Esophagus muscularis mucosa (tissue), 4 donors: Measurements from ENCODE around the gene NXPE1.

Source experiments
- CTCF ChIP-seq, 3 experiments: fragments of 200-600 bp in 2 of 3; fragments of 450-650 bp in 1 of 3; sonication (generic) in 2 of 3; IDR thresholded peaks; one replicate each; pipeline ENCODE4 v1.5.1; 2017 to 2019; ENCODE audit warnings: antibody characterized with exemption in 3 of 3, mild to moderate bottlenecking in 2 of 3, moderate library complexity in 1 of 3
- EP300 ChIP-seq: sonication (generic); formaldehyde crosslinking; IDR thresholded peaks from one replicate; pipeline ENCODE4 v1.6.1; 2017; ENCODE audit warnings: antibody characterized with exemption
- POLR2A ChIP-seq: fragments of 450-650 bp; IDR thresholded peaks from one replicate; pipeline ENCODE4 v1.6.1; 2017; ENCODE audit warnings: antibody characterized with exemption, moderate library complexity, mild to moderate bottlenecking, low read depth
- POLR2AphosphoS5 ChIP-seq, 2 donors: sonication (generic); formaldehyde crosslinking; IDR thresholded peaks; one replicate each; pipeline ENCODE4 v1.6.1; 2017; ENCODE audit warnings: antibody characterized with exemption in 2 of 2

GRCh38 chr11:114482114-114482513 is 77.6 kb downstream of the NXPE1 start:
- TF ChIP-seq POLR2A (no peak), CTCF (IDR thresholded peaks at IDR 0.05) (no peak), EP300 (no peak), POLR2AphosphoS5 (IDR thresholded peaks at IDR 0.05) (no peak)
